ENCODE data around the gene RBBP7. TPM values are rescaled to one million over a fixed set of nuclear protein-coding genes. Genes with fewer than 3 reads are reported as not detected.

Gene RBBP7
- total RNA-seq, 4 donors from 2014 or later, result 62.9 to 88.8 (median 66.0) TPM

- H3K9me3 ChIP-seq, result no peaks in the 10 kb centered on the region
- TF ChIP-seq, protein P1, sequence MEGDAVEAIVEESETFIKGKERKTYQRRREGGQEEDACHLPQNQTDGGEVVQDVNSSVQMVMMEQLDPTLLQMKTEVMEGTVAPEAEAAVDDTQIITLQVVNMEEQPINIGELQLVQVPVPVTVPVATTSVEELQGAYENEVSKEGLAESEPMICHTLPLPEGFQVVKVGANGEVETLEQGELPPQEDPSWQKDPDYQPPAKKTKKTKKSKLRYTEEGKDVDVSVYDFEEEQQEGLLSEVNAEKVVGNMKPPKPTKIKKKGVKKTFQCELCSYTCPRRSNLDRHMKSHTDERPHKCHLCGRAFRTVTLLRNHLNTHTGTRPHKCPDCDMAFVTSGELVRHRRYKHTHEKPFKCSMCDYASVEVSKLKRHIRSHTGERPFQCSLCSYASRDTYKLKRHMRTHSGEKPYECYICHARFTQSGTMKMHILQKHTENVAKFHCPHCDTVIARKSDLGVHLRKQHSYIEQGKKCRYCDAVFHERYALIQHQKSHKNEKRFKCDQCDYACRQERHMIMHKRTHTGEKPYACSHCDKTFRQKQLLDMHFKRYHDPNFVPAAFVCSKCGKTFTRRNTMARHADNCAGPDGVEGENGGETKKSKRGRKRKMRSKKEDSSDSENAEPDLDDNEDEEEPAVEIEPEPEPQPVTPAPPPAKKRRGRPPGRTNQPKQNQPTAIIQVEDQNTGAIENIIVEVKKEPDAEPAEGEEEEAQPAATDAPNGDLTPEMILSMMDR (IDR thresholded peaks at IDR 0.05), result no peak
- TF ChIP-seq EP300 (IDR thresholded peaks at IDR 0.05) (no peak), POLR2AphosphoS5 (IDR thresholded peaks at IDR 0.05) (no peak), POLR2A (IDR thresholded peaks at IDR 0.05) (no peak)
- 88% methylated on average over 3 of the region's 3 CpGs for WGBS
- H3K27ac ChIP-seq, result no peak overlapping the region
- peaks cover 3% of the 10 kb centered on the region for H3K4me1 ChIP-seq
- no peak overlapping the region for H3K4me3 ChIP-seq
- DNase-seq (ENCODE audit: low spot score in 2 of 2), result no peak
- H3K36me3 ChIP-seq, result peaks cover 23% of the 10 kb centered on the region
- H3K27me3 ChIP-seq, result no peaks in the 10 kb centered on the region
These were observed 27.5 kb downstream of the RBBP7 start for GRCh38 chrX:16842684-16843083.

- DNase-seq (ENCODE audit: low spot score in 2 of 2), result no peak
- H3K36me3 ChIP-seq, result peaks cover 10% of the 10 kb centered on the region
- H3K27ac ChIP-seq, result no peak overlapping the region
- H3K4me1 ChIP-seq, result peaks cover 3% of the 10 kb centered on the region
- H3K27me3 ChIP-seq, result no peaks in the 10 kb centered on the region
- TF ChIP-seq EP300 (IDR thresholded peaks at IDR 0.05) (no peak), POLR2AphosphoS5 (IDR thresholded peaks at IDR 0.05) (no peak), POLR2A (IDR thresholded peaks at IDR 0.05) (no peak)
- TF ChIP-seq, protein P1 (IDR thresholded peaks at IDR 0.05), result no peak
- no peak overlapping the region for H3K4me3 ChIP-seq
- WGBS, result 77% methylated on average over 14 of the region's 14 CpGs
- no peaks in the 10 kb centered on the region for H3K9me3 ChIP-seq
These were observed 30.2 kb downstream of the RBBP7 start for GRCh38 chrX:16839852-16840460.

DNA sequence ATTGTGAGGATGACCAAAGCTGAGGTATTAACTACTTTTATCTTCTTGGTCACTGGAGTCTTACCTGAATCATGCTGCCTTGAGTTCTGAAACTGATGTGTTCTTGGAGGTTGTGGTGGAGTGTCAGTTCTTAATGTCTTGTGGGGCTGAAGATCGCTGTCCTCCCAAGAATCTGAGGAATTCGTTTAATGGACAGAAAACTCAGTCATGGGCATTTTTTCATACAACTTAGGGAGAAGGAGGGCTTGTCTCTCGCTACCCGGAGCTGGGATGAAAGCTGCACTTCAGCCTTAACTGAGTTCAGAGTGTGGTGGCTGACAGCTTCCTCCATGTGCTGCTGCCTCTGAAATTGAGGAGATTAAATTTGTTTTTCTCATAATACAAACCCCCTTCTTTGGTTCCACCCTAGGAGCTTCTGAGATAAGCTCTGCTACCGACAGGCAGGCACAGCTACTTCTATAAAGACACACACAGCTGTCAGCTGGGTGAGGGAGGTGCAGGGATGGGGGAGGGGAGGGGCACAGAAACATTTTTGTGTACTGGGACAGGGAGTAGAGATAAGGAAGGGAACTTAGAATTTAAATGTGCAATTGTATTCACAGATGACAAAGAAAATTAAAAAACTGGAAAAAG is 30.8 kb downstream of the RBBP7 start:
- DNase-seq (ENCODE audit: low spot score in 2 of 2), result no peak
- H3K4me3 ChIP-seq, result no peak overlapping the region
- no peaks in the 10 kb centered on the region for H3K27me3 ChIP-seq
- 84% methylated on average over 5 of the region's 5 CpGs for WGBS
- peaks cover 10% of the 10 kb centered on the region for H3K36me3 ChIP-seq
- peaks cover 3% of the 10 kb centered on the region for H3K4me1 ChIP-seq
- TF ChIP-seq, protein P1 (IDR thresholded peaks at IDR 0.05), result no peak
- TF ChIP-seq POLR2A (IDR thresholded peaks at IDR 0.05), result no peak
- TF ChIP-seq POLR2AphosphoS5 (IDR thresholded peaks at IDR 0.05), result no peak
- no peak for TF ChIP-seq EP300 (IDR thresholded peaks at IDR 0.05)
- no peaks in the 10 kb centered on the region for H3K9me3 ChIP-seq
- no peak overlapping the region for H3K27ac ChIP-seq

- Histone ChIP-seq H3K4me1 (peaks cover 3% of the 10 kb centered on the region), H3K4me3 (no peak overlapping the region), H3K9me3 (no peaks in the 10 kb centered on the region), H3K27me3 (no peaks in the 10 kb centered on the region), H3K27ac (no peak overlapping the region), H3K36me3 (peaks cover 10% of the 10 kb centered on the region)
- WGBS, result 76% methylated on average over 10 of the region's 11 CpGs
- TF ChIP-seq POLR2A (IDR thresholded peaks at IDR 0.05), result no peak
- DNase-seq (ENCODE audit: low spot score in 2 of 2), result no peak
These were observed 31.7 kb downstream of the RBBP7 start for GRCh38 chrX:16838202-16839066.

DNA sequence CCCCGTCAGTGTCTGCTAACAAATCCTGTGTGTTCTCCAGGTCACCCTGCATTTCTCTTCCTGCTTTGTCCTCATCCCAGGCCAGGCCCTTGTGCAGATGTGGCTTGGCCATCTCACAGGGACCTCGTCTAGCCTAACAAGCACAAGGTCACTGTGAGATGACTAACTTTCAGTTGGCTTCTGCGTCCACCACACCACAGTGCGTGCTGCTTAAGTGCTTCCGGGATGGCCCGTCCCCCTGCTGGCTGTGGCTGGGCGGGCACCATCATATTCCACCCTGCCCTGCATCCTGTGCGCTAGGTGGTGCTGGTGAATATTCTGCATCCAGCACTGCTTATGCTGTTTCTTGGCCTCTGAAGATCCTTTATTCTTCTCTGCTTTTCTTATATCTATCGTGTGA is 33.8 kb downstream of the RBBP7 start:
- H3K27ac ChIP-seq, result no peak overlapping the region

More for the DNA sequence above, 33.8 kb downstream of the RBBP7 start:
- H3K27me3 ChIP-seq, result no peaks in the 10 kb centered on the region
- no peak for DNase-seq (ENCODE audit: low spot score in 2 of 2)
- no peak for TF ChIP-seq EP300 (IDR thresholded peaks at IDR 0.05)
- no peak for TF ChIP-seq POLR2A (IDR thresholded peaks at IDR 0.05)
- TF ChIP-seq, protein P1 (IDR thresholded peaks at IDR 0.05), result no peak
- no peak for TF ChIP-seq POLR2AphosphoS5 (IDR thresholded peaks at IDR 0.05)
- H3K9me3 ChIP-seq, result no peaks in the 10 kb centered on the region
- no peak overlapping the region for H3K4me3 ChIP-seq
- 80% methylated on average over 9 of the region's 9 CpGs for whole genome bisulfite sequencing
- no peaks in the 10 kb centered on the region for H3K4me1 ChIP-seq
- H3K36me3 ChIP-seq, result peaks cover 23% of the 10 kb centered on the region

Data from suprapubic skin (tissue), 4 donors.